UCSD-AML1 (cell line): Measurements from ENCODE around the gene SETDB1.

Experiments used
- DNase-seq: peaks from one replicate; lab custom pipeline; 2025; ENCODE audit not compliant: unreplicated experiment; lab: John Stamatoyannopoulos, UW

Gene SETDB1

GRCh38 chr1:151001602-151002001 is 75.4 kb downstream of the SETDB1 start:
- no peak for DNase-seq

GRCh38 chr1:151002051-151002450 is 75.9 kb downstream of the SETDB1 start:
- DNase-seq: no peak

- no peak for DNase-seq
Measured at GRCh38 chr1:151002611-151003010, 76.4 kb downstream of the SETDB1 start.

- DNase-seq: no peak
Measured at GRCh38 chr1:151003180-151003579, 77.0 kb downstream of the SETDB1 start.

GRCh38 chr1:151005729-151006319 is 79.7 kb downstream of the SETDB1 start:
- DNase-seq: no peak

- DNase-seq: peak; percentile 64
Measured at GRCh38 chr1:151006327-151007052, 80.3 kb downstream of the SETDB1 start, which contains the start of gene MINDY1. Gene MINDY1 (minus strand): TSS chr1:151006902. CDS start chr1:151002617, 4,285 bp downstream.

GRCh38 chr1:151007853-151008243 is 81.7 kb downstream of the SETDB1 start:
- DNase-seq: no peak

GRCh38 chr1:151008244-151009205 is 82.4 kb downstream of the SETDB1 start, which contains the start of gene PRUNE1:
Gene PRUNE1 (plus strand): TSS chr1:151008449. CDS start chr1:151008633, 184 bp downstream.
- DNase-seq: peak; percentile 98

- no peak for DNase-seq
Measured at GRCh38 chr1:151009206-151009587, 83.0 kb downstream of the SETDB1 start.

GRCh38 chr1:151009674-151010345 is 83.6 kb downstream of the SETDB1 start:
- DNase-seq: no peak

- DNase-seq: no peak
Measured at GRCh38 chr1:151010346-151010726, 84.2 kb downstream of the SETDB1 start.

- peak; percentile 22 for DNase-seq
Measured at GRCh38 chr1:151011154-151011850, 85.1 kb downstream of the SETDB1 start.

- DNase-seq: no peak
Measured at GRCh38 chr1:151012684-151013471, 86.7 kb downstream of the SETDB1 start.

- peak; percentile 18 for DNase-seq
Measured at GRCh38 chr1:151013518-151013917, 87.4 kb downstream of the SETDB1 start.
